SKM-1 treated with dmso at 0.1 percent for 144 hours (cell line): ENCODE data around the gene NRAP.

ENCODE experiments used
- DNase-seq: peaks from one replicate; lab custom pipeline; 2025; ENCODE audit not compliant: unreplicated experiment; lab: John Stamatoyannopoulos, UW

NRAP gene

GRCh38 chr10:113565364-113565763, 98.5 kb downstream of the NRAP start:
- no peak for DNase-seq

- DNase-seq: peak; percentile 69
Observed at GRCh38 chr10:113563306-113564088, 100.3 kb downstream of the NRAP start.

GRCh38 chr10:113562704-113563103, 101.1 kb downstream of the NRAP start:
- no peak for DNase-seq

- DNase-seq: no peak
Observed at GRCh38 chr10:113562069-113562468, 101.8 kb downstream of the NRAP start.

- no peak for DNase-seq
Observed at GRCh38 chr10:113561214-113561613, 102.6 kb downstream of the NRAP start.

- no peak for DNase-seq
Observed at GRCh38 chr10:113560071-113560470, 103.8 kb downstream of the NRAP start.

GRCh38 chr10:113557903-113558321, 105.9 kb downstream of the NRAP start:
- no peak for DNase-seq

- DNase-seq: no peak
Observed at GRCh38 chr10:113557424-113557862, 106.4 kb downstream of the NRAP start.

GRCh38 chr10:113555751-113556150, 108.1 kb downstream of the NRAP start:
- no peak for DNase-seq

- no peak for DNase-seq
Observed at GRCh38 chr10:113555245-113555644, 108.6 kb downstream of the NRAP start.

GRCh38 chr10:113554214-113554613, 109.6 kb downstream of the NRAP start:
- DNase-seq: no peak

GRCh38 chr10:113553149-113553548, 110.7 kb downstream of the NRAP start:
- no peak for DNase-seq

GRCh38 chr10:113552701-113553100, 111.1 kb downstream of the NRAP start, which contains the start of gene HABP2:
Gene HABP2, plus strand, starts transcription at chr10:113553053. Its CDS starts 69 bp downstream, at chr10:113553122.
- no peak for DNase-seq

- no peak for DNase-seq
Observed at GRCh38 chr10:113552014-113552413, 111.8 kb downstream of the NRAP start.

- DNase-seq: no peak
Observed at GRCh38 chr10:113550365-113550764, 113.5 kb downstream of the NRAP start.

GRCh38 chr10:113549856-113550255, 114.0 kb downstream of the NRAP start:
- no peak for DNase-seq

- no peak for DNase-seq
Observed at GRCh38 chr10:113547426-113547825, 116.4 kb downstream of the NRAP start.

- DNase-seq: no peak
Observed at GRCh38 chr10:113544392-113544791, 119.4 kb downstream of the NRAP start.

- no peak for DNase-seq
Observed at GRCh38 chr10:113543107-113543955, 120.5 kb downstream of the NRAP start.

GRCh38 chr10:113541549-113541927, 122.3 kb downstream of the NRAP start:
- no peak for DNase-seq

GRCh38 chr10:113540845-113541548, 122.8 kb downstream of the NRAP start:
- DNase-seq: no peak
